Activated CD8-positive, alpha-beta memory T cell treated with anti-CD3 and anti-CD28 coated beads for 4 hours (primary cell): ENCODE data around the gene ACSM2A.
"Not testable (repeated sequence)": the region's sequence is repeated elsewhere in the genome, so short reads cannot be mapped to it uniquely, and the experiment has no call there.

Experiments used
- DNase-seq, 2 donors: peaks; one replicate each; pipeline ENCODE4 v3.0.0-alpha.2; 2020; ENCODE audit warnings: low read depth in 2 of 2

The ACSM2A gene

GRCh38 chr16:20446652-20447393 is 4.5 kb upstream of the ACSM2A start:
- DNase-seq: not testable (repeated sequence)

DNA sequence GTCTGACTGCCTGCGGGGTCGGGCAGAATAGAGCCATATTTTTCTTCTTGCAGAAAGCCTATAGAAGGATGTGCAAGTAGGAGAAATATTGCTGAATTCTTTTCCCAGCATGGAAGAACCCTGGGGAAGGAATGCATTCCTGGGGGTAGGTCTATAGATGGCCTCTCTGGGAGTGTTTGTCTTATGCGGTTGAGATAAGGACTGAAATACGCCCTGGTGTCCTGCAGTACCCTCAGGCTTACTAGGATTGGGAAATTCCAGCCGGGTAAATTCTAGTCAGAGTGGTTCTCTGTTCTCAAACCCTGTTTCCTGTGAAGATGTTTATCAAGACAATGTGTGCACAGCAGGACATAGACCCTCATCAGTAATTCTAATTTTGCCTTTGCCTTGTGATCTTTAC is 2.3 kb downstream of the ACSM2A start:
- not testable (repeated sequence) for DNase-seq

DNA sequence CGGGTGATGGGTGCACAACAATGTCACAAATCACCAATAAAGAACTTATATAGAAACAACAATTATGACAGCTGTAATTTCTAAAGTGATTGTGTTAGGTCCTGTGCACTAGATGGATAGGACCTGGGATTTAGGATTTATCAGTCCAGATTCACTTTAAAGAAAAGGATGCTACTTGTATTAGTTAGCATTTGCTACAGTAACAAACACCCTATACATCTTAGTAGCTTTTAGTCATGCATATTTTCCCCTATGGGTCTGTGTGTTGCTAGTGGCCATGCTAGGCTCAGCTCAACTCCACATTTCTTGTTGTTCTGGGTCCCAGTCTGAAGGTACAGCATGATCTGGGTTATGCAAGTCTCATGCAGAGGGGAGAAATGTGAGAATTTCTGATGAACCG is 7.9 kb downstream of the ACSM2A start:
- not testable (repeated sequence) for DNase-seq

- not testable (repeated sequence) for DNase-seq
These were observed 9.0 kb downstream of the ACSM2A start for GRCh38 chr16:20460313-20460712.

DNA sequence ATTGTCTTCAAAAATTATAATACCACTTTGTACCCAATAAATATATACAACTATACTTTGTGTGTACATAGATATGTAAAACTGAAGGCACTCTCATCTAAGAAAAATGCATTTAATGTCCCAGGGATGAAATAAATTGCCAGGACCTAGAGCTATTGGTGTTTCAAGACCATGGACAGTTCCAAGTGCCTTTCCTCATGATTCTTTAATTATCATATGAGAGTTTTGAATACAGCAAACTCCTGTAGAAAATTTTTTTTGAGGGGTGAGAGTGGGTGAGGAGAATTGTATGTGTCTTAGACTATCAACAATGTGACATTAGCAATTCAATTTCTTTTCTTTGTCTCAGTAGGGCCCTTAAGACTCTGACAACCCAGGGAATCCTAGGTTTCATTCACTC is 17.6 kb downstream of the ACSM2A start:
- not testable (repeated sequence) for DNase-seq

- not testable (repeated sequence) for DNase-seq
These were observed 18.6 kb downstream of the ACSM2A start for GRCh38 chr16:20469930-20470329.

- DNase-seq: not testable (repeated sequence)
These were observed 19.4 kb downstream of the ACSM2A start for GRCh38 chr16:20470732-20471131.

GRCh38 chr16:20477188-20477744 is 25.9 kb downstream of the ACSM2A start:
- not testable (repeated sequence) for DNase-seq

GRCh38 chr16:20483989-20484388 is 32.7 kb downstream of the ACSM2A start:
- DNase-seq: not testable (repeated sequence)

DNA sequence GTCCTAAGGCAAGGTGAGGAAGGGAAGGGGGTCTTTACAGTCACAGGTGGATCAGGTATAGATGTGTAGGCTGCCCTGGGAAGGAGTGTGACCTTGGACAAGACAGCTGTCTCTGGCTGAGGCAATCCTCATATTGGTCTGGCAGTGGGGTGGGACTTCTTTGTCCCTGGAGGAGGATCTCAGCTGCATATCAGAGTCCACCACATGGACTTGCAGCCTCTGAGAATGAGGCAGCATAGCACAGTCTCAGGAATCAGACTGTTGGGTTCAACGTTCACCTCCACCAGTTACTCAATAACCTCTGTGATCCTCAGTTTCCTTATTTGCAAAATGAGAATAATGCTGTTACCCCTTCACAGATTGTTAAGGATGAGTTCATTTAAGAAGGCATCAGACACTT is 33.4 kb downstream of the ACSM2A start:
- DNase-seq: no peak

DNA sequence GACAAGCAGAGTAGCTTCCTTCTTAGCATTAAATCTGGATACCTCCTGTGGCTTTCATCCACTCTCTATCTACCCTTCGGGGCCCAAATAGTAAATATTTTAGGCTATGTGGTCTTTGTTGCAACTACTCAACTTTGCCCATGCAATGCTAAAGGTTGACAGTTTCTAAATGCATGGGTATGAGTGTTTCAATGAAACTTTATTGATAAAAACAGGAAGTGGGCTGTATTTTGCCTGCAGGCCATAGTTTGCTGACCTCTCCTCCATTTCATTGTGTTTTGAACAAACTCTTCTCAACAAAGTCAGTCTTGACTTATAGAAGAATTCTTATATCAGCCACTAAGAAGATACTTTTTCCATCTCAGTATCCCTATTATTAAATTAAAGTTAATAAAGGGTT is 34.1 kb downstream of the ACSM2A start:
- DNase-seq: no peak

GRCh38 chr16:20490994-20491393 is 39.7 kb downstream of the ACSM2A start:
- DNase-seq: not testable (repeated sequence)

GRCh38 chr16:20491448-20491847 is 40.1 kb downstream of the ACSM2A start:
- DNase-seq: not testable (repeated sequence)

GRCh38 chr16:20504418-20504817 is 53.1 kb downstream of the ACSM2A start:
- DNase-seq: no peak

GRCh38 chr16:20507280-20507679 is 56.0 kb downstream of the ACSM2A start:
- DNase-seq: no peak

GRCh38 chr16:20510323-20510722 is 59.0 kb downstream of the ACSM2A start:
- DNase-seq: no peak

DNA sequence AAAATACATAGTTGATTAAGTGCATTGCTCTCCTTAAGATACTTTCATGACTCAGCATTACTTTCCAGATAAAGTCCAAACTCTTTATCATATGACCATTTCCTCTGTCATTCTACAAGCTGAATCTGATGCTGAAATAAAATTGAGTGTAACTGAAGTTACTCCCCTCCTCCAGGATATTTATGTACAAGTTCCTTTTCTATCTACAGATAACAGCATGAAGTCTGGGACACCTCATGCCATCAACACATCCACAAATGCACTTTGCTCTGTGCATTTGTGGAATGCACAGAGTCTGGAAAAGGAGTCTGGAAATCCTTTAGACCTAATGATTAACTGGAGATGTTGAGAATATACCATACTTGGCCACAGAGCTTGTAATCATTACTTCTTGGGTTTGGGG is 64.4 kb downstream of the ACSM2A start:
- DNase-seq: no peak

DNA sequence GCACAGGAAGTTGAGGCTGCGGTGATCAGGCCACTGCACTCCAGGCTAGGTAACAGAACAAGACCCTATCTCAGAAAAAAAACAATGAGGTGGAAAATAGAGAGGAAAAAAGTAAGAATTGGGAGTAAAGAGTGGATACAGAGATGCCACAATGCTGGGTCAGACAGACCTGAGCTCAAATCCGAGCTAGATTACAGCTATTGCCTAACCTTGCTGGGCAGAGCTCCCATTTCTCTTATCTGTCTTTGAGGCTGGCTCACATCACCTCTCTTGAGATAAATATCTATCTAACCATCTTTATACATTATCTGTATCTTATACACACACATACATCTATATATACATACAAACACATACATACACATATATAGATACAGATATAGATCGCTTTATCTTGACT is 65.8 kb downstream of the ACSM2A start:
- DNase-seq: no peak

DNA sequence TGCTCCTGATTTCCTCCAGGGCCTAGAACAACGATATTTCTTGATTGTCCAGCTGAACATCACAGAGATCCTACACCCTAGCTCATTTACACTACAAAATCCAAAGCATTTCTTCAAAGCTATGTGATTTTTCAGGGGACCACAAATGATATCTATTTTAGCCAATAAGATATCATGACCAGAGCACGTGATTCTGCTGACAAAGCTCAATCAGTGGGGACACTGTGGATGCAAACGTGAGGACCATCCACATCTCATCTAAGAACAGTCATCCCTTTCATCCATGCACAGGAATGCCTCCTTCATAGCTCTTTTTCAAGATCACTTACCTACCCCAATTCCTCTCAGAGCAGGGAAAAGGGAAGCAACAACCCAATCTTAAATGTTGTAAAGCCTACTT is 67.9 kb downstream of the ACSM2A start:
- DNase-seq: no peak

DNA sequence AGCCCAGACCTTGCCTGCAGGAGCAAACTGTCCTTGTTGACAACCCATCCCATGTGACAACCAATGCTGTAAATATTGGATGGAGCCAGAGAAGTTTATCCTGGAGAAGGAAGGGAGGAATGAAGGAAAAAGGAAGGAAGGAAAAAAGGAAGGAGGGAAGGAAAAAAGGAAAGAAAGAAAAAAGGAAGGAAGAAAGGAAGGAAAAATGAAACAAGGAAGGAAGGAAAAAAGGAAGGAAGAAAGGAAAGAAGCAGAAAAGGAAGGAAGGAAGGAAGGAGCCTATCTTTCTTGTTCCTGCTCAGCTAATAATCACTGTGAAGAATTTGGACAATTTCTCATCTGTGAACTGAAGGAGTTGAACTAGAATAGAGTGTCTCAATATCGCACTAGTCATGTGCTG is 68.8 kb downstream of the ACSM2A start:
- DNase-seq: no peak

- DNase-seq: not testable (repeated sequence)
These were observed 80.5 kb downstream of the ACSM2A start for GRCh38 chr16:20531795-20532194.

DNA sequence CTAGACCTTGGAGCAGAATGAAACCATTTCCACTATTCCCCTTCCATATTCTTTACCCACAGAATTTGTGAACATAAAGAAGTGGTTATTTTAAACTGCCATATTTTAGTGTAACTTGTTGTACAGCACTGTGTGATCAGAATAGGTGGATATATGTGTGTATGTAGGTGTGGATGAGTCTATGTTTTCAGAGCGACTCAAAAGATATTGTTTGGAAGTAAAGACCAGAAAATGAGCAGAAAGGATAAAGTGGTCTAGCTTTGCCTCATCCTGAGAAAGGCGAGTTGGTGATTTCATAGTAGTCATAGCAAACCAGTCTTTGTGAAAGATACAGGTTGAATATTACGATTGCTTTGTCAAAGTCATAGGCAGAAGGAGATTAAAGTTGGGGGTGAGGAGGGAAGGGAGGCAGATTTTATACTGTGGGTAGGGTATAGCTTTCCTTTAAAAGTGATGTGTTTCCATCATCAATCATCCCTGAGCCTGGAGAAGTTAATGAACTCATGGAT is 81.0 kb downstream of the ACSM2A start:
- DNase-seq: not testable (repeated sequence)

DNA sequence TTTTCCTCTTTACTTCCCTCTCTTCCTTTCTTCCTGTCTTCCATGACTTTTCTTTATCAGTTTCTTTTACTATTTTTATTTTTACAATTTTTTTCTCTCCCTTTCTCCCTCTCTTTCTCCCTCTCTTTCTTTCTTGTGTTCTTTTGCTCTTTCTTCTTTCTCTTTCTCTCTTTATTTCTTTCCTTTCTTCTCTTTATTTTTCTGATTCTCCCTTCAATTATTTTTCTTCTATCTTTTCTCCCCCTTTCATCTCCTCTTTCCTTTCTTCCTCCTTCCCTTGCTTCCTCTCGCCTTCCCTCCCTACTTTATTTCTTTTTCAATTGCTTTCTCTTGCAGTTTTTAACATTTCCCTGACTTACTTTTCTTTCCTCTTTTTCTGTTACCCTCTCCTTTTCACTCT is 85.3 kb downstream of the ACSM2A start:
- not testable (repeated sequence) for DNase-seq
